ENCODE measurements around the gene RBM28. TPM values are rescaled to one million over a fixed set of nuclear protein-coding genes. Genes with fewer than 3 reads are reported as not detected.
A peak's percentile ranks its signal among the peaks of the same experiment; 100 is the strongest.

The RBM28 gene
- total RNA-seq, 1 experiment from 2014 or later = 70.0 TPM

DNA sequence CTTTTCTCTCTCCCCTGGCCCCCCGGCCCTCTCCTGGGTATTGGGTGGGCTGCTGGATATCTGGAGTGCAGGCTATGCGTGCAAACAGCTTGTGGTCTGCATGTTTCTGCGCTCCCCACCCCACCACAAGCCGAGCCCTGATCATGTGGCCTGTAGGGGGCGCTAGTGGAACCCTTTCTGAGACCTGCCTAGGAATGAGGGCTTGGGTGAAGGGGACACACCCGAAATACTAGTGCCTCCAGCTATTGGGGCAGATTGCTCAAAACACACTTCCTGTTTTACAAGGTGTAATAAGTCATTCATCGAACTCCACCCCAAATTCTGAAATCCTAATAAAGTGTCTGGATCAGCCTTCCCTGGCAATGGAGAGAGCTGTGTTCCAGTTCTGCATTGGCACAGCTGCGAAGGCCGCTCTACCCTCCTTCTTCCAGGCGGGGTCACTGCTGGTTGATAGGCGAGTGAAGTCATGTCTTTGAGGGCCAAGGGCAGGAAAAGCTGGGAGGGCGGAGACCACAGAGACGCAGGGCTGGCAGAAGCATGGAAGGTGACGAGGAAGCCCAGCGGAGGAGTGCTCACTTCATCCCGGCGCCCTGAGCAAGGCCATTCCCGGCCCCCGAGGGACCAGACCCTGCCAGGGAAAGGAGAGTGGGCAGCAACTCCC lies 37.6 kb upstream of the RBM28 start:
- Histone ChIP-seq H3T11ph (ENCODE audit: low read length) (no peak overlapping the region), H3K79me1 (ENCODE audit: insufficient read depth, low read depth, low read length, poor library complexity, severe bottlenecking) (no peaks in the 10 kb centered on the region), H4K5ac (ENCODE audit: insufficient read length, low read depth, low read length) (no peak overlapping the region), H2BK5ac (ENCODE audit: insufficient read length, low read length) (no peak overlapping the region), H3K4me1 (ENCODE audit: insufficient read depth, low read length) (no peaks in the 10 kb centered on the region), H2BK12ac (ENCODE audit: insufficient read length, low read depth, low read length) (no peak overlapping the region), H2BK20ac (ENCODE audit: low read depth, low read length, poor library complexity, severe bottlenecking) (no peak overlapping the region), H3K4me2 (ENCODE audit: insufficient read depth, insufficient read length, low read length) (no peak overlapping the region), H3K27me3 (ENCODE audit: insufficient read depth, low read length) (no peaks in the 10 kb centered on the region), H3K18ac (ENCODE audit: insufficient read length, low read depth, low read length) (no peak overlapping the region), H3K9me3 (ENCODE audit: control insufficient read depth, low read depth, low read length) (no peaks in the 10 kb centered on the region), H4K91ac (ENCODE audit: insufficient read length, low read depth, low read length) (no peak overlapping the region), H2AFZ (ENCODE audit: low read length) (no peak overlapping the region), H3K27ac (ENCODE audit: insufficient read length, low read depth, low read length) (no peak overlapping the region), H3K56ac (ENCODE audit: insufficient read length, low read depth, low read length) (no peak overlapping the region), H2AK5ac (ENCODE audit: insufficient read length, low read length) (no peak overlapping the region), H3K4ac (ENCODE audit: low read depth, low read length) (no peak overlapping the region), H3K23me2 (ENCODE audit: insufficient read length, low read depth, low read length, poor library complexity, severe bottlenecking) (no peaks in the 10 kb centered on the region), H3K23ac (ENCODE audit: insufficient read length, low read depth, low read length) (no peak overlapping the region), H4K20me1 (ENCODE audit: control insufficient read depth, insufficient read depth, insufficient read length) (no peaks in the 10 kb centered on the region), H4K8ac (replicated peaks; ENCODE audit: insufficient read length, low read depth, low read length) (no peak overlapping the region), H2BK15ac (ENCODE audit: low read depth, low read length) (no peak overlapping the region), H3K9ac (ENCODE audit: extremely low read depth, insufficient read length, low read length) (no peak overlapping the region), H2BK120ac (ENCODE audit: low read depth, low read length, poor library complexity, severe bottlenecking) (no peak overlapping the region), H3K79me2 (ENCODE audit: insufficient read depth, low read length) (no peaks in the 10 kb centered on the region), H3K14ac (ENCODE audit: insufficient read depth, low read length) (no peak overlapping the region)
- H3K27ac Mint-ChIP-seq = no peak overlapping the region
- H3K4me1 Mint-ChIP-seq = peaks cover 9 to 43% of the 10 kb centered on the region in 2 experiments
- H3K27me3 Mint-ChIP-seq (ENCODE audit: low read depth) = peaks cover 25% of the 10 kb centered on the region
- H3K36me3 Mint-ChIP-seq (ENCODE audit: insufficient read depth in 1 of 3, low read depth in 3 of 3) = no peaks in the 10 kb centered on the region
- H3K4me3 Mint-ChIP-seq = no peak overlapping the region; a peak in 1 of 5 replicates
- TF ChIP-seq, protein P1, sequence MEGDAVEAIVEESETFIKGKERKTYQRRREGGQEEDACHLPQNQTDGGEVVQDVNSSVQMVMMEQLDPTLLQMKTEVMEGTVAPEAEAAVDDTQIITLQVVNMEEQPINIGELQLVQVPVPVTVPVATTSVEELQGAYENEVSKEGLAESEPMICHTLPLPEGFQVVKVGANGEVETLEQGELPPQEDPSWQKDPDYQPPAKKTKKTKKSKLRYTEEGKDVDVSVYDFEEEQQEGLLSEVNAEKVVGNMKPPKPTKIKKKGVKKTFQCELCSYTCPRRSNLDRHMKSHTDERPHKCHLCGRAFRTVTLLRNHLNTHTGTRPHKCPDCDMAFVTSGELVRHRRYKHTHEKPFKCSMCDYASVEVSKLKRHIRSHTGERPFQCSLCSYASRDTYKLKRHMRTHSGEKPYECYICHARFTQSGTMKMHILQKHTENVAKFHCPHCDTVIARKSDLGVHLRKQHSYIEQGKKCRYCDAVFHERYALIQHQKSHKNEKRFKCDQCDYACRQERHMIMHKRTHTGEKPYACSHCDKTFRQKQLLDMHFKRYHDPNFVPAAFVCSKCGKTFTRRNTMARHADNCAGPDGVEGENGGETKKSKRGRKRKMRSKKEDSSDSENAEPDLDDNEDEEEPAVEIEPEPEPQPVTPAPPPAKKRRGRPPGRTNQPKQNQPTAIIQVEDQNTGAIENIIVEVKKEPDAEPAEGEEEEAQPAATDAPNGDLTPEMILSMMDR (conservative IDR thresholded peaks at IDR 0.05) = peak; percentile 93
- DNase-seq = peak; percentile 85
- WGBS (ENCODE audit: extremely low coverage, insufficient read length, low lambda C conversion rate) = no CpG with 5 or more reads among the region's 19 CpGs
- H3K9me3 Mint-ChIP-seq = no peaks in the 10 kb centered on the region
